ENCODE measurements around the gene FAM193B.
A peak's percentile ranks its signal among the peaks of the same experiment; 100 is the strongest.

The FAM193B gene

DNA sequence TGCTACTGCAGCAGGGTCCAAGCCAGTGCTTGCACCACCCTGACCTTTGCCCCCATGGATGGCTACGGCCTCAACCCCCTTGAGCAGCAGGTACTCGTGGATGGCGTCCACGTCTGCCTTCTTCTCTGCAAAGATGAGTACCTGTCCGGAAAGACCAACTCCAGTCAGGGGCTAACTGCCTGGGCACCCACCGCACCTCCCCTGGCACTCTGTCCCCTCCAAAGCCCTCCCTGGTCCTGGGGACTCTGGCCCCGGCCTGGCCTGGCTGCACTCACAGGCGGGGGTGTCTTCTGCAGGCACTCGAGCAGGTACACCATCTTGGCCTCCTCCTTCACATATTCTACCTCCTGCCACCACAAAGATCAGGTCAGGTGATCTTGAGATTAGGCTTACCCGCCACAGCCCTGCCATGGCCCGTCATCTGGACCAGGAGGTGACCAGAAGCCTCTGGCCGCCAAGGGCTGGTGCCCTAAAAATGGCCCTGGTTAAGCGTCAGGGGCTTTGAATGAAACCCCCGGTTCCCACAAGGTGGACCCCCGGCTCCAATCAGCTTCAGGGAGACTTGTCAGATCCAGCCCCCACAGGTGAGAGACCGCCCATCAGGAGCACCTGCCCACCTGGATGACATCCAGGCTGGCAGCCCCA, 41.5 kb downstream of the FAM193B start:
- DNase-seq = no peak

DNA sequence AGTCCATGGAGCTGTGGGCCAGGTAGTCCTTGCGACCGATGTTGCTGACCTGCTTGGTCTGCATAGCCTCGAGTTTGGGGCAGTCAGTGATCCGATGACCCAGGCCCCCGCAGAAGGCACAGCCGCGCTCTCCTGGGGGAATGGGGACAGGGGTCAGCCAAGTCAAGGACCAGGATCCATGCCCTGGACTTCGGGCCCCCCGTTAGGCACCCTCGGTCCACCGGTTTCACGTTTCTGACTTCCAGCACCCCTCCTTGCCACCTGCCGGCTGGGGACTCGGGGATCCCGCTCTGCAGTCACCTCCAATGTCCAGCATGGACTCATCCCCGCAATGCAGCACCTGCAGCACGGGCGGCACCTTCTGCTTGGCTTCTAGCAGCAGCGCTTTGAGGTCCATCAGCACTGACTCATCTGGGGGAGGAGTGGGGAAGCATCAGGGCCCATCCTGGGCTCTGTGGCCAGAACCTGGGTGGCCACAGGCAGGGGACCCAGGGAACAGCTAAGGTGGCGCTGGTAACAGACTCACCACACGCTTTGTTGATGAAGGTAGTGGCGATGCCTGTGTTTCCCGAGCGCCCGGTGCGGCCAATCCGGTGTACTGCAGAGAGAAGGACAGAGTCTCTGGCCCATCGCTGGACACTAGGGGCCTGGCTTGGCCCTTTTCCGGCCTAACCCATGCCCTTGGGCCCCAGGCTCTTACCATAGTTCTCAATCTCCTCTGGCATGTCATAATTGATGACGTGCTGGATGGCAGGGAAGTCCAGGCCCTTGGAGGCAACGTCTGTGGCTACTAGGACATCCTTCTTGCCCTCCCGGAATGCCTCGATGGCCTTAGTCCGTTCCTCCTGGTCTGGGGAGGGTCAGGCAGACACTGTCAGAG, 42.3 kb downstream of the FAM193B start:
- DNase-seq = no peak

DNA sequence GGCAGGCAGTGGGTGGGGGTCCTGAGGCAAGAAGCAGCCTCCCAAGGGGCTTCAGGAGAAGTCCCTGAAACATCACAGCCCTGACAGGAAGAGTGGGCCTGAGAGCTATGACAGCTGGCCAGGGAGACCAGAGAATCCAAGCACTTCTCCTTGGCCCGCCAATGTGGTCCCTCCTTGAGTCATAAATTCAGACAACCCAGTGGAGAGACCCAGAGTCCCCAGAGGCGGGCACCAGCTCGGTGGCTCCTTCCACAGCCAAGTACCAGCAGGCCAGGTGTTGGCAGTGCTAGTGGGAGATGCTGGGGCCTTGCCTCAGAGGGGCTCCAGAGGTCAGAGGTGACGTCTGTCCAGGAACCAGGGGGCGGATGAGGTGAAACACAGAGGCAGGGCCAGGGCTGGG, 43.2 kb downstream of the FAM193B start:
- DNase-seq = no peak

DNA sequence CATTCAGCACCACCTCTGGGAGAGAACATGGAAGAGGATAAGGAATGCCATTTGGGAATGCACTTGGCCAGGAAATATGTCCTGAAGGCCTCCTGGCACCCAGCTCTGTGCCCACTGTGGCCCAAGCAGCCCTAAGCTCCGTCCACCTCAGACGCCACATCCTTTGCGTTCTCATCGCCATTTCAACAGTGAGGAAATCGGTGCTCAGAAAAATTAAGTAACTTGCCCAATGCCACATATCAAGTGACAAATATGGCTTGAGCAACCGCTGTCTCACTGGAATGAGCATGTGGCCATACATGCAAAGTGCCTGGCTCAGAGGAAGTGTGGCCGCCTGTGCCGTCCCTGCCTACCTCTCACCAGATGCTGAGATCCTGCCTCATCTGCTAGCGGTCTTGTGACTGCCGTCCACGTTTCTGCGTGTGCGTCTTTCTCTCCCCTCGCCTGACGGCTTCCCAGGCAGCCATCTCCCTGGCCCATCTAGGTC, 43.8 kb downstream of the FAM193B start:
- DNase-seq = no peak

DNA sequence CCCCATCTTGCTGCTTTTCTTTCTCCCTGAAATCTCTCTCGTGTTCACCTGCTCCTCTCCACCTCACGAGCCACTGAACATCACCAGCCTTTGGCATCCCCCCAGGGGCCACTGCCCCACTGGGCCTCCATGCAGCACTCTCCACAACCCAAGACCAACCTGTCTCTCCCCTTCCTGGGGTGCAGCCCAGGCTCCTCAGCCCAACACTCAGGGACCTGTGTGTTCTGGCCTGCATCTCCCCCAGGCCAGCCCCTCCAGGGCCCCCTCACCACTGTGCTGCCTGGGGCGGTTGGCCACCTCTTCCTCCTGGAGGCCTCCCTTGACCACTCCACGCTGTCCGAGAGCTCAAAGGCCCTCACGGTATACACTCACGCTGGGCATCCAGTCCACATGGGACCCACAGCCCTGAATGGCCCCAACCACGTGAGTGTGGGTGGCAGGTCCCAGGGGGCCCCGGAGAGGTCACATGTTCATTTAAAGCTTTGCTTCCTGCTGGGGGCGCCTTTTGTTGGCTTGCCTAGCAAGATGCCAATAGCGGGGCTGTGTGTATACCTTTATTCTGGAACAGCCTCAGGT, 44.3 kb downstream of the FAM193B start:
- DNase-seq = no peak

DNA sequence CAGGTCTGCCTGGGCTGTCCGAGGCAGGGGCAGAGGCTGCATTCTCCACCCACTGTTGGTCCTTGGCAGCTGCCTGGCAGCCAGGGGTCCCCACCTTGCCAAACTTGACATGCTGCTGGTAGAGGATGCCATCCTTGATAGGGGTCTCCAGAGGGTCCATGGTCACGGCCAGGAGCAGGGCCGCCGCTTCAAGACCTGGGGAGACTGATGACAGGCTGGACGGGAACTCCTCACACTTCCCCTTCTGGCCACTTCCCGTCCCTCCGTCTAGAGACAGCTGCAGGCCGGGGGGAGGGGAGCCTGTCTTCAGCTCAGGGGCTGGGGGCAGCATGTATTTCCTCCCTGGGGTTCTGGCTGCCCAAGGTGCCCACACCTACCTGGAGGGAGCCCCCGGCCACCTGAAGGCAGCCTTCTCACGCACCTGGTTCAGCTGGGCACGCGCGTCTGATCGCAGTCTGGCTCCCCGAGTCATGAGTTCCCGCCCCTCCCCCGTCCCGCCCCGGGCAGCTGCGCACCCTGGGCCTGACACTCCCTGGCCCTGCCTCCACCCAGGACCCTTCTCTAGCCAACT, 44.9 kb downstream of the FAM193B start, which contains the start of gene DOK3:
Gene DOK3 (minus strand): TSS at position 446 of the 571 bp plus-strand sequence. CDS start 286 bp downstream, at position 160.
- DNase-seq = no peak

DNA sequence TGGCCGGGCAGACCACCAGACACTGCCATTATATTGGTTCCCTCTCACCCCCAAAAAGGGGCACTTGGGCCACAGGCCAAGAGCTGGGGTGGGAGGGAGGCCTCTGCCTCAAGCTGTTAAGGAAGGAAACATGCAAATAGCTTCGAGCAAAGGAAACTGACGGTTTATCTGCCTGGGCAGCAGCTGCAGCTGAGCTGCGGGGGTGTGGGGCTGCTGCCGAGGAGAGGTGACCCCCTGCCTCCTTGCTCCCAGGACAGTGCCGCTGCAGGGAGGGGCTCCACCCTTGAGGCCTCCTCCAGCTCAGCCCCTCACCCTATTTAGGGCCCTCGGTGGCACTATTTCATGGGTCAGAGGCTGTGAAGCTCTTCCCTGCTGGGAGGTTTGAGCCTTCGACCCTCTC, 45.5 kb downstream of the FAM193B start:
- no peak for DNase-seq

DNA sequence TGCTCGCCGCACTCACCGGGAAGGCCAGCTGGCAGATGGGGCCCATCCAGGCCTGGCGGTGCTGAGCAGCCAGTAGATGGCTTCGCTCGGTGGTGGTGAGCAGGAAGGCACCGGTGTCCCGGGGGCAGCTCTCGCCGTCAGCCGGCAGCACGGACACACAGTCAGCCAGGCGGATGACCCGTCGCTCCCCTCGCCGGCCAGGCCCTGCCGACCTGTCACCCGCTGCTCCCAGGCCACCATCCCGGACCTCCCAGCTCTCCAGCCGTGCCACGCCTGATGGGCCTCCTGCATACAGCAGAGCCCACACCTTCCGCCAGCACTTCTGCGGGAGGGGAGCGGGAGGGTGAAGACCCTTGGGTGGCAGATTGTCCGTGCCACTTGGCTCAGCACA, 46.1 kb downstream of the FAM193B start:
- DNase-seq = no peak

DNA sequence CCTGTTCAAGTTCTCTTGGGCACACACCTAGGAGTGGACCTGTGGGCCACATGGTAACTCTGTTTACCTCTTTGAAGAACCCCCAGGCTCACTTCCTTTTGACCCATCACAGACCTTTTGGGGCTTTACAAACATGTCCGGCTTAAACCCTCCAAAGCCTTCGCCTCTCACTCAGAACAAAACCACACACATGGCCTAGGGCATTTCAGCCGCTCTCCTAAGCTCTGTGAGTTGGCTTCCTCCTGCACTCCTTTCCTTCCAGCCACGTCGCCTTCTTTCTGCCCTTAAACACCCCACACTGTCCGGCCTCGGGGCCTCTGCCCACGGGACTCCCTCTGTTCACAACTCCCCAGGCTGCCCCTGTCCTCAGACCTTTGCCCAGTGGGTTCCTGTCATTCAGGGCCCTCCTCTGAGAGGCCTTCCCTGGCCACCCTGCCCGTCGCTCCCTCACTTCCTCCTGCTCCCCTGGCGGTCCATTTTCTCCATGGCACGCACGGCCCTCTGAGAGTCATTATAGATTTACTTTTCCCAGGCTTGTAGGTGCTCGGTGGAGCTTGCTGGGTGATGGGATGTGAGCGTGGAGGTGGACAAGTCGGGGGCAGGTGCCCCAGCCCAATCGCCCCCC, 46.7 kb downstream of the FAM193B start:
- DNase-seq = no peak

DNA sequence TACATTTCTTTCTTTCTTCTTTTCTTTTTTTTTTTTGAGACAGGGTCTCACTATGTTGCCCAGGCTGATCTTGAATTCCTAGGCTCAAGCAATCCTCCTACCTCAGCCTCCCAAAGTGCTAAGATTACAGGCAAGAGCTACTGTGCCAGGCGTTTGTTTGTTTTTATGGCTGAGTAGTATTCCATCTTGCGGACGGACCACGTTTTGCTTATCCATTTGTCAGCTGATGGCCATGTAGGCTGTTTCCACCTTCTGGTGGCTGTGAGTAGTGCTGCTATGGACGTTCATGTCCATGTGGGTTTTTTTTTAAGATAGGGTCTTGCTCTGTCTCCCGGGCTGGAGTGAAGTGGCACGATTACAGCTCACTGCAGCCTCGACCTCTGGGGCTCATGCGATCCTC, 47.2 kb downstream of the FAM193B start:
- no peak for DNase-seq

DNA sequence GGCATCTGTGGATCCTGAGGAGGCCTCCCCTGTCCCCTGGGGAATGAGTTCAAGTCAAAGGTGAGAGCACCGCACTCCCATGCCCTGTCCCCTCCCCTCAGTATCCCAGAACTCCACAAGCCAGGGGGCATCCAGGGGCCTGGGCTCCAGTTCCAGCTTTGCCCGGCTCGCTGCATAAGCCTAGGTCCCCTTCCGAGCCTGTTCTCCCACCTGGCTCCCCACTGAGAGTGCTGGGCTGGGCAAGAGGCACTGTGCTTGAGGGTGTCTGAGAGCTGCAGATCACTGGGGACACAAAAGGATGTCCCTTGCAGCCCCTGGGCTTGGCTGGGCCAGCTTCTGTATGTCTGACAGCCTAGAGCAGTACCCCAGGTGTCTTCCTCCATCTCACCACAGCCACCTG, 49.3 kb downstream of the FAM193B start:
- DNase-seq = no peak

DNA sequence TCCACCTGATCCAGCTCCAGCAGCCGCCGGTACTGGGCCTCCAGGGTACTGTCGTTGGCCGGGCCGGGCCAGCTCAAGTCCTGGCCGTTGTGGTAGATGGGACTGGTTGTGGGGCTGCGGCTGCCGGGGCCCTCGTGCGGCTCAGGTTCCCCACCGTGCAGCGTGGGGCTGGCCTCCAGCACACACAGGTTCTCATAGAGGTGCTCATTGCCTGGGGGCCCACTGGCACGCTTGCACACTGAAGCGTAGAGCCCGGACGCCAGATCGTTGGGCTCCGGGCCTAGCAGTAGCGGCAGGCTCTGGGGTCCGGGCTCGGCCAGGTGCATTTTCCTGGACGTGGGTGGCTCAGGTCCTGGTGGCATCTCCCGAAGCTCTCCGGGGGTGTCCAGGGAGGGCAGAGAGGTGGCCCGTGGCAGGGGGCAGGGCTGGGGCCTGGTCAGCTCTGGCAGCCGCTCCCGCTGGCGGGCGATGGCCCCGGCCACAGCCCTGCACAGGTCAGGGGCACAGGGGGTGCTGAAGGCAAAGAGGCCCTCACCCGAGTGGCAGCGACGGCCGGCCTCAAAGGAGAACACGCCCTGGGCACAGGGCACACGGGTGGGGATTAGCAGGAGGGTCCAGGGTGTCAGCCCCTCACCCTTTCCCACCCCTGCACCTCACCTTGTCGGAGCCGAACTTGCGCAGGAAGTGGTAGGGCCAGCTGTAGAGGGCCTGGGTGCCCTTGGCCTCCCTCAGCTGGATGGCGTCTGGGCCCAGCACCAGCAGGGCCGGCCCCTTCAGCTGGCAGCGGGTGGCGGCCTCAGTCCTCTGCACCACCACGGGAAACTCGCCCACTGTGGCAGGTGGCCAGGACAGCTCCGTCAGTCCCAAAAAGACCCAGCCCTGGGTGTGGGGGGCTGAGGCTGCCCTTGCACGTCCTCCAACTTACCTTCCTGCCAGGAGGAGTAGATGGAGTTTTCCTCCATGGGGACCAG, 50.0 kb downstream of the FAM193B start:
- DNase-seq = no peak

DNA sequence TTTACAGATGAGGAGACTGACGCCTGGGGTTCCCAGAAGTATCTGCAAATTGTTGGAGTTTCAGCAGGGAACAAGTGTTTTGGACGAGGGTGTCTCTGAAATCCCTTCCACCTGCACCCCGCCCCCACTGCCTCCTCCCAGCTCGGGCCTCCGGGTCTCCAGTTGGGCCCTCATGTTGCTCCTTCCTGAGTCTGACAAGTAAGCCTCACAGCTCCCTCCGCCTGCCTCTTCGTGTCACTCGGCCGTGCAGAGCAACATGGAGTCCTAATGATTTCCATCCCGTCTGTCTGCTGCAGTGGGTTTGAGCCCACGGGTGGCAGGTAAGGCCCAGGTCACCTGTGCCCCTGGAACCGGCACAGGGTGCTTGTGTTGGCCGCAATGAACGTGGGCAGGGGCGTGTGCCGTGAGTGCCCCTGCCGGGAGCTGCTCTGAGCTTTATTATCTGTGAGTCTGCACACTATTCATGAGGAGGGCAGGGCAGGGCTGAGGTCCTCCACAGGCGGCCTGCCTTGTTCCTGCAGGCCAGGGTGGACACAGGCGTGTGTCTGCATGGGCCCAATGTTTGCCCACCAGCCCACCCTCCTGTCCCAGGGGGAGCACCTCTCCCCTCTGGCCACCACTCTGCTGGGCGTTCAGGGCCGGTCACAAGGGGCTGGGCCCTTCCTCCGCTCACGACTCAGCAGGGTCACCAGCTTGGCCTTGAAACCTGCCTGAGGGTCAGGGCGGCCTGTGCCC, 50.8 kb downstream of the FAM193B start:
- no peak for DNase-seq

DNA sequence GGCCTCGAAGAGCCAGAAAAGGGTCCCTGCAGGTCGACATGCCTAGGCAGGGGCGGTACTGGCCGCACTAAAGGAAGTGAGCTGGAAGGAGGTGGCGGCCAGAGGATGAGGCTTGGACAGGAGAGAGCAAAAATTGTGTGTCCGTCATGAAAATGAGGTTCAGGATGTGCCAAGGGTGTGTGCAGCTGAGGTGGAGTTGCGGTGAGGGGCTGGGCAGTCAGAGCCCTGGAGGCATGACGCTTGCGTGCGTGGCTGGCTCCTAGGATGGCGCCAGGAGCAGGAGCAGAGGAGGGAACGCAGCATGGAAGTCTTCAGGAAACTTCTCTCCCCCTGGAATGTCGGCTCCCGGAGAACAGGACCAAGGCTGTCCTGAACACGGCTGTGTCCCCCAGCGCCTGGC, 51.5 kb downstream of the FAM193B start:
- no peak for DNase-seq

DNA sequence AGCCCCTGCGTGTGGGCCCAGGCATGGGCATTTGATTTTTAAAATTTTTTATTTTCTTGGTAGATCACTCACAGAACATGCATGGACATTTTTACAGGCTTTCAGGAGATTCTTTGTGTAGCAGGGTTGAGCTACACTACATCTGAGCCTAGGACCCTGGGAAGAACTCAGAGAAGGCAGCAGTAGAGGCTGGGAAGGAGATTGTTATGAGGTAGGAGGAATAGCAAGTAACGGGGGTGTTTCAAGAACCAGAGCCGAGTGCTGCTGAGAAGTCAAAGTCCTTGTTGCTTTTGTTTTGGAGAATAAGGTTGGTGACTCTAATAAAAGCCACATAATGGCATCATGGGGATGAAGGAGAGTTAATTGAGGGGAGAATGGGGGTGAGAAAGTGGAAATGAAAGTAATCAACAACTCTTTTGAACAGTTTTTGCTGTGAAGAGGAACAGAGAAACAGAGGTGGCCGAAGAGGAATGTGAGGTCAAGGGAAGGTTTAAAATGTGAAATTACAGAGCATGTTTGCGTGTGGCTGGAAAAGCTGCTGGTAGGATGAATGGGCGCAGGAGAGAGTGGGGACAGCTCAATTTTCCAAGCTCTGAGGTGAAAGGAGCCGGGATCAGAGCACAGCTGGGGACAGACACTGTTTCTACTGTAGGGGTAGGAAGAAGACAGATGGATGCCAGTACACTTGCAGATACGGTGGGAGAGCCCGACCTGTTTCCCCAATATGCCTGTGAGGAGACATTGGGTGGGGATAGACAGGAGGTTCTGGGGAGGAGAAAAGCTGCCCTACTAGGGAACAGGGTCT, 52.3 kb downstream of the FAM193B start:
- no peak for DNase-seq

DNA sequence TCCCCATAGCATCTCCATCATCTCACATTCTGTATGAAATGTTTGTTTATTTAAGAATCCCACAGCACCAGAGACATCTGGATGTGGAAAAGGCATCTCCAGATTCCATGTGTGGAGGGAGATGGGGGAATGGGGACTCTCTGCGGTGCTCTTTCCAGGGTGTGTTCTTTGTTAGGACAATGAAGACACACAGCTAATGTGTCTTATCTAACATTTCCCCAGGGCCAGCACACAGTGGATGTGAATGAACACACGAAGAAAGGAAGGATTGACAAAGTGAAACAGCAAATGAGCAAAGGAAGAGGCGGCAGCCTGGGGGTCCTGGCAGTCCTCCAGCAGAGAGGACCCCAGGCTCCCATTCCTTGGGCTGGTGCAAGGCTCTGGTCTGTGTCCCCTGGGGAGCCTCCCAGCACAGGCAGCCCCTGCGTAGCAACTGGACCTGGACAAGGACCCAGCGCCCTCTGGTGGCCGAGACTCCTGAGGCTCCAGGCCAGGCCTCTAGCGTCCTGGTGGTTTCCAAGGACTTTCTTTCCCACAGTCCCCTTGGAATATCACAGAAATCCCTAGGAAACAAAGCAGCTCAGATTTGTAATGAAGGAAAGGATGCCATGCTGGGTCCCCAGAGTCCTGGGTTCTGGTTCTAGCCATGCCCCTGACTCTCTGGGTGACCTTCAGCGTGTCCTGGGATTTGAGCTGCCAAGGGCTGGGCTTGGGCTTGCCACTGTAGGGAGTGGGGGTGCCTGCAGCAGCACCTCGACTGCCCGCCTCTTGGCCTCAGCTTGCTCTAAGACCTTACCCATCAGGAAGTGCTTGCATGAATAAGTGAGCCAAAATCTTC, 53.5 kb downstream of the FAM193B start:
- DNase-seq = peak; percentile 96

DNA sequence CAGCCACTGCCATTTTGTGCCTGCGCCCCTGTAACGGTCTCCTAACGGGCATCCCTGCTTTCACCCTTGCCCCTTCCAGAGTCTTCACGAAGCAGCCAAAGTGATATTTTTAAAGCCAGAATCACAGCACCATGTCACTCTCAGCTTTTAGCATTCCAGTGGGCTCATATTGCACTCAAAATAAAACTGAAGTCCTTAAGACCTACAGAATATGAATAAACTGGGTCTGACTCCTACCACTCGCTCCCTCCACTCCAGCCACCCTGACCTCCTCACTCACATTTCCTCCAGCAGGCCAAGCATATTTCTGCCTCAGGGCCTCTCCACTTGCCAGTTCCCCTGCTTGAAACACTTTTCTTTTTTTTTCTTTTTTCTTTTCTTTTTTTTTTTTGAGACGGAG, 54.5 kb downstream of the FAM193B start:
- DNase-seq = no peak

DNA sequence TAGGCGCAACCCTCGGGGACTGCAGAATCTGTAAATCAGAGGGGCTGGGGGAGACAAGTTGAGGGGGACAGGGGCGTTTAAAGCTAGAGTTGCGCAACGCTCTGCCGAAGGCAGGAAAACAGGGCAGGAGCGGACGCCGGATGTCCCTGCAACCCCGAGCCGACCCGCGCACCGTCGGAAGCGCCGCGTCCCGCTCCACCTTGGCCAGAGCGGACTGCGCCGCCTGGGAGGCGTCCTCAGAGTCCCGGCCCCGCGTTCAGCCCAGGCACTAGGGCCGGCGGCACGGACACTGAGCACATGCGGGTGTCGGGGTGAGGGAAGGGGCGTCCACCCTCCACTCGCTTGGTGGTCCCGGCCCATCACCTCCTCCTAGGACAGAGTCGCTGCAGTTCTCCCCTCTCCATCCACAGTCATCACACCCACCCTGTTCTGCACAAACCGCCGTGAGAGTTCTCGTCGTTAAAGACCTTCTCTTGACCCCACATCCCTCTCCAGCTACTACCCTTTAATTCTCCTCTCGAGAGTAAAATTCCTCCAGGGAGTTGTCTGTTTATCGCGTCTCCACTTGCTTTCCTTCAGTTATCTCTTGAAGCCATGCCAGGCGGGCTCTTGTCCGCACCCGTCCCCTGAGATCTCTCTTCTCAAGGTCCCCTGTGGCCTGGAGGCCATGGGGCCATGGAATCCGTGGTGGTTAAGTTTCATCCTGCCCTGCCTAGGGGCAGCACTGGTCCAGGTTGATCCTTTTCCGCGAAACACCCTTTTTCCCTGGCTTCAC, 56.2 kb downstream of the FAM193B start:
- no peak for DNase-seq
